Heart right ventricle (tissue), 16 donors: ENCODE measurements around the gene SGCD. TPM values are rescaled to one million over a fixed set of nuclear protein-coding genes. Genes with fewer than 3 reads are reported as not detected.
"Not testable (repeated sequence)": the region's sequence is repeated elsewhere in the genome, so short reads cannot be mapped to it uniquely, and the experiment has no call there.

Experiments used
- ATAC-seq, 8 donors: fragments of 200-7000 bp; cut with Tn5 transposase; one replicate each; pipeline ENCODE4 v1.9.1; 2020; ENCODE audit warnings: mild to moderate bottlenecking in 8 of 8, moderate library complexity in 8 of 8, moderate number of reproducible peaks in 1 of 8
- DNase-seq, 2 donors: peaks; one replicate each; pipeline ENCODE4 v3.0.0-alpha.2; 2020
- H3K27ac ChIP-seq, 10 donors: fragments of 200-600 bp; sonication (generic) in 2 of 10; one replicate each; pipeline versions ENCODE4 v1.5.0 to v1.8.0; 2020 to 2022; ENCODE audit warnings: mild to moderate bottlenecking in 3 of 10
- H3K27me3 ChIP-seq, 7 donors: fragments of 200-600 bp; one replicate each; pipeline ENCODE4 v1.8.0; 2021 to 2022; ENCODE audit warnings: mild to moderate bottlenecking in 2 of 7
- H3K36me3 ChIP-seq, 9 donors: fragments of 200-600 bp; sonication (generic) in 1 of 9; one replicate each; pipeline versions ENCODE4 v1.5.0 to v1.8.0; 2020 to 2022; ENCODE audit warnings: mild to moderate bottlenecking in 2 of 9
- H3K4me1 ChIP-seq, 9 donors: fragments of 200-600 bp; sonication (generic) in 1 of 9; one replicate each; pipeline versions ENCODE4 v1.5.0 to v1.8.0; 2020 to 2022; ENCODE audit warnings: mild to moderate bottlenecking in 4 of 9
- H3K4me3 ChIP-seq, 10 donors: fragments of 200-600 bp; sonication (generic) in 2 of 10; one replicate each; pipeline versions ENCODE4 v1.5.0 to v1.8.0; 2020 to 2022; ENCODE audit warnings: mild to moderate bottlenecking in 7 of 10, moderate library complexity in 2 of 10
- H3K9me3 ChIP-seq, 11 donors: fragments of 200-600 bp in 10 of 11; sonication (generic) in 2 of 11; one replicate each; pipeline versions ENCODE4 v1.5.0 to v1.8.0; 2013 to 2022; ENCODE audit warnings: mild to moderate bottlenecking in 2 of 11, control low read depth in 1 of 11, moderate library complexity in 1 of 11
- WGBS, 2 donors: extraction: QIAGEN DNeasy Blood & Tissue Kit; methylation state at CpG; one replicate each; pipeline ENCODE4 v1.1.7; 2013; ENCODE audit warnings: inconsistent platforms in 1 of 2; 5-methylcytosine and 5-hydroxymethylcytosine counted together
- intact Hi-C, 10 donors: fragments of 100-400 bp; cut with DNase I; formaldehyde crosslinking; loops; one replicate each; pipeline versions ENCODE4 v1.11.1 to v1.14.2; 2022
- polyA plus RNA-seq, 2 donors: library from polyadenylated mRNA; stranded (reverse); fragments of 200-250 nt; gene quantifications; one replicate each; pipeline ENCODE4 v1.2.3, GENCODE V29; 2013
- total RNA-seq, 10 donors: library from RNA; stranded (reverse); fragmentation: NEBNext Ultra II Directional in 3 of 10; extraction: Animal tissue kit (Norgen Biotek cat#: 25700) in 3 of 10; gene quantifications; one replicate each; pipeline versions ENCODE4 v1.2.1 to v1.2.4, GENCODE V29; 2021 to 2023
- TF ChIP-seq, protein P1 (sequence below), 9 donors: fragments of 200-600 bp; sonication (generic) in 2 of 9; IDR thresholded peaks; one replicate each; pipeline versions ENCODE4 v1.5.0 to v1.8.0; 2021 to 2022; ENCODE audit warnings: antibody characterized with exemption in 9 of 9, mild to moderate bottlenecking in 5 of 9, moderate library complexity in 1 of 9
- donor health status: Arrhythmogenic right ventricular cardiomyopathy.
- donor health status: ischemic (EF 13 %, LVEDD 7.1; RV severe dilation, severe dysfunction).
- donor health status: healthy with polysubstance abuse.
- donor health status: DM: no; HTN: yes; CAD: no.
- donor health status: DM: no; HTN: no; CAD: no.
- donor health status: ischemic (EF 25% LVEDD 6.9; RV normal size, moderate dysfunction).
- donor health status: ischemic (EF 25% LVEDD 5.7; RV mildly dilated, moderate dysfunction).
- donor health status: healthy.
- donor health status: DM: yes; HTN: yes; CAD: no.
- donor health status: Ischemic cardiomyopathy.
- donor health status: ischemic (EF 35%, LVEDD 5.7; RV mildly dilated, moderate dysfunction).
- donor health status: nonischemic (EF 11% LVEDD 7.7; RV severe dilation, severe dysfunction).
- donor health status: DM: yes; HTN: yes; CAD: no.
- donor health status: PGD.
- donor health status: ischemic (EF 29% LVEDD 5.4; RV normal size, mild dysfunction).
- donor health status: nonischemic (EF 23%, LVEDD 6.1; RV moderate dilation, normal function).

SGCD gene
- total and polyA plus RNA-seq, 12 donors, result 12.0 to 153 (median 99.6) TPM

DNA sequence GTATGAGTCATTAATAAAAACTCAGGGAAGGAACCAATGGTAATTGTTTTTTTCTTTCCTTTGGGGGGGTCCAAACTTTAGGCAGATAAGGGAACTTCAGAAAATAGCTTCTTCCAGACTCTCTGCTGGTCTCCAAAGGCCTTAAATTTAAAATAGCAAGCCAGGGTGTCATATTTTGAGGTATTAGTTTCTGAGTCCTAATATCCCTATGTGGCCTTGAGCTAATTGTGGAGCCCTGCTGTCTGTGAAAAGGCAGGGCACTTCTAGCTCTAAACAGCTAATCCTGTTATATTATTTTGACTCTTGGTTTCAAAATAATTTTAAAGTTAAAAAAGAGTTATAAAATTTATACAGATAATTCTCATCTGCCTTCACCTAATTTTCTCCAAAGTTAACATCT is 327.5 kb downstream of the SGCD start:
- ATAC-seq (no peak), DNase-seq (no peak)
- no peaks in the 10 kb centered on the region for H3K9me3 ChIP-seq
- no peak overlapping the region for H3K4me3 ChIP-seq
- H3K36me3 ChIP-seq, result no peaks in the 10 kb centered on the region
- TF ChIP-seq, protein P1, sequence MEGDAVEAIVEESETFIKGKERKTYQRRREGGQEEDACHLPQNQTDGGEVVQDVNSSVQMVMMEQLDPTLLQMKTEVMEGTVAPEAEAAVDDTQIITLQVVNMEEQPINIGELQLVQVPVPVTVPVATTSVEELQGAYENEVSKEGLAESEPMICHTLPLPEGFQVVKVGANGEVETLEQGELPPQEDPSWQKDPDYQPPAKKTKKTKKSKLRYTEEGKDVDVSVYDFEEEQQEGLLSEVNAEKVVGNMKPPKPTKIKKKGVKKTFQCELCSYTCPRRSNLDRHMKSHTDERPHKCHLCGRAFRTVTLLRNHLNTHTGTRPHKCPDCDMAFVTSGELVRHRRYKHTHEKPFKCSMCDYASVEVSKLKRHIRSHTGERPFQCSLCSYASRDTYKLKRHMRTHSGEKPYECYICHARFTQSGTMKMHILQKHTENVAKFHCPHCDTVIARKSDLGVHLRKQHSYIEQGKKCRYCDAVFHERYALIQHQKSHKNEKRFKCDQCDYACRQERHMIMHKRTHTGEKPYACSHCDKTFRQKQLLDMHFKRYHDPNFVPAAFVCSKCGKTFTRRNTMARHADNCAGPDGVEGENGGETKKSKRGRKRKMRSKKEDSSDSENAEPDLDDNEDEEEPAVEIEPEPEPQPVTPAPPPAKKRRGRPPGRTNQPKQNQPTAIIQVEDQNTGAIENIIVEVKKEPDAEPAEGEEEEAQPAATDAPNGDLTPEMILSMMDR (IDR thresholded peaks at IDR 0.05), result no peak
- intact Hi-C loops, result no loop called here
- no peak overlapping the region for H3K27ac ChIP-seq
- H3K4me1 ChIP-seq, result peaks cover 0 to 14% (median 0%) of the 10 kb centered on the region in 9 donors
- no peaks in the 10 kb centered on the region for H3K27me3 ChIP-seq

DNA sequence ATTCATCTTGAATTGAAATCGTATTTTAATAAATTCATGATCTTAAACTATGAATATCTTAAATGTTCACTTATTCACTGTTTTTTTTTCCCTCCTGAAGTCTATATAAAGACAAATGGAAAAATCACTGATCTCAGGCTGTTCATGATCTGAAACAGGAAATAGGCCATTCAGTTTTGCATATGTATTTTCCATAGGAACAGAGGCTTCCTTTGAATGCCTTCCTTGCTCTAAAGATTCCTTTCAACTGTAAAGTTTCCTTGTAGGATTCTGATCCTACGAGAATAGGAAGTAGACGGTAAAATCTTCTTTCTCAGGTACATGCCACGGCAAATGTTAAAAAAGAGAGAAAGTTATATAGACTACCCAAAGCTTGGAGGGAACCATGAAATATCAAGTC is 328.8 kb downstream of the SGCD start:
- TF ChIP-seq, protein P1 (IDR thresholded peaks at IDR 0.05), result no peak
- Histone ChIP-seq H3K9me3 (no peaks in the 10 kb centered on the region), H3K27ac (no peak overlapping the region), H3K4me1 (peaks cover 0 to 14% (median 0%) of the 10 kb centered on the region in 9 donors), H3K36me3 (no peaks in the 10 kb centered on the region), H3K4me3 (no peak overlapping the region), H3K27me3 (no peaks in the 10 kb centered on the region)
- 70 to 72% methylated on average over 4 of the region's 4 CpGs for WGBS, 2 donors
- DNase-seq (no peak), ATAC-seq (no peak)
- intact Hi-C loops, result no loop called here

DNA sequence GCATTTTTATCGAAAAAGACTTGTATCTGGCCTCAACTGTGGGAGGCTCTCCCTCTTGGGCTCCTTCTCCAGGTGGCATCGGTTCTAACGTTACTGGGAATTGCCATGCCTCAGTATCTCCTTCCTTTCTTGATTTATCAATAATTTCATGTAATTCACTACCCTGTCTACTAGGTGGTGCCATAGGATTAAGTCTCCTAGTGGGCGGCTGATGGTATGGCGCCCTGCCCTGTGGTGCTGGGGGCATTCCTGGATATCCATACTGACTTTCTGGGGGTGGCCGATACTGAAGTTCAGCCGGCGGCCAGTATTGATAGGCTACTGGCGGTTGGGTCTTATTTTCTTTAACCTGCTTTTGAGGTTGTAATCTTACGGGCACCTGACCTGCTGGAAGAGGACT is 337.9 kb downstream of the SGCD start:
- H3K9me3 ChIP-seq, ATAC-seq, H3K36me3 ChIP-seq, H3K27ac ChIP-seq, H3K27me3 ChIP-seq, H3K4me3 ChIP-seq, DNase-seq, H3K4me1 ChIP-seq, intact Hi-C loops: not testable (repeated sequence)
- WGBS, 2 donors, result 83 to 86% methylated on average over 7 of the region's 10 CpGs

DNA sequence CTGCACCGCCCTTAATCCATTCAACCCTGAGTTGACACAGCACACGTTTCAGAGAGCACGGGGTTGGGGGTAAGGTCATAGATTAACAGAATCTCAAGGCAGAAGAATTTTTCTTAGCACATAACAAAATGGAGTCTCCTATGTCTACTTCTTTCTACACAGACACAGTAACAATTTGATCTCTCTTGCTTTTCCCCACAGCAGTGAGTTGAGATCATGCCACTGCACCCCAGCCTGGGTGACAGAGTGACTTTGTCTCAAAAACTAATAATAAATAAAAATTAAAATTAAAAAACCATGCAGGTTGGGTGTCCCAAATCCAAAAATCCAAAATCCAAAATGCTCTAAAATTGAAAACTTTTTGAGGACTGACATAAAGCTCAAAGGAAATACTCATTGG is 339.7 kb downstream of the SGCD start:
- H3K4me1 ChIP-seq, intact Hi-C loops, ATAC-seq, H3K4me3 ChIP-seq, DNase-seq, H3K9me3 ChIP-seq, H3K27me3 ChIP-seq, H3K36me3 ChIP-seq, H3K27ac ChIP-seq: not testable (repeated sequence)
- no CpG with 5 or more reads among the region's 3 CpGs for WGBS, 2 donors

DNA sequence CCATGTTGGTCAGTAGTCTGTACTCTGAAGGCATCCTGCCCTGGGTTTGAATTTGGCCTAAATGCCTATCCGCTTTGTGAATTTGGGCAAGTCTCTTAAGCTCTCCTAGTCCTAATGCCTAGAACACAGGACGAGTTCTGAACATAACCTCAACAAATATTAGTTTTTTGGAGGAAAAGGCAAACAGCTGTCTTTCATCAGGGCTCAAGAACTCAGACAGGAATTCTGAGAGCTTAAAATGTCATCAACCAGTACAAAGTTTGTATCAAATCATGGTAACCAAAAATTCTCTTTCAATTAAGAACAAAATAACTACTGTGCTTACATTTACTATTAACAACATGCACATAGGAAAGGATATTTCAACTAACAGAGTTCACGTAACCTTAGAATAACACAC is 340.7 kb downstream of the SGCD start:
- no peak overlapping the region for H3K4me3 ChIP-seq
- TF ChIP-seq, protein P1 (IDR thresholded peaks at IDR 0.05), result no peak
- intact Hi-C loops, result no loop called here
- peaks cover 0 to 5% (median 0%) of the 10 kb centered on the region in 9 donors for H3K4me1 ChIP-seq
- H3K9me3 ChIP-seq, result peaks cover 0 to 4% (median 0%) of the 10 kb centered on the region in 11 donors
- 78 to 81% methylated on average over 3 of the region's 3 CpGs for WGBS, 2 donors
- no peak for ATAC-seq
- H3K27ac ChIP-seq, result no peak overlapping the region
- H3K36me3 ChIP-seq, result no peaks in the 10 kb centered on the region
- no peak for DNase-seq
- H3K27me3 ChIP-seq, result no peaks in the 10 kb centered on the region

DNA sequence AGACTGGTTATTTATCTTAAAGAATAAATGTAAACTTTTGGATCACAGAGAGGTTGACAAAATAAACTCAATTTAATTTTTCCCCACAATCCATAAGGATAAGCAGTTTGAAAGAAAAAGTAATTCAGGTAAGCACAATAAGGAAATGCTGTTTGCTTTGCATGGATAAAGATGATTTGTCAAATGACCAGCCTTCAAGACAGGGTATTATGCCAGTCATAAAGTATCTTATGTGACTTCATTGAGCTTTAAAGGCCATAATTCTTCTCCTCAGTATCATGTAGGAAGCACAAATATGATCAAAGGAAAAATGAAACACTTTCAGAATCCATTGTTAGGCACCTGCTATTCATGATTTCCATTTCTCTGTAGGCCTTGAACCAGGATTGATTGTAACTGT is 342.5 kb downstream of the SGCD start:
- Histone ChIP-seq H3K27ac (no peak overlapping the region), H3K27me3 (no peaks in the 10 kb centered on the region), H3K4me1 (peaks cover 0 to 5% (median 0%) of the 10 kb centered on the region in 9 donors), H3K9me3 (peaks cover 0 to 4% (median 0%) of the 10 kb centered on the region in 11 donors), H3K4me3 (no peak overlapping the region), H3K36me3 (no peaks in the 10 kb centered on the region)
- ATAC-seq (no peak), DNase-seq (no peak)
- intact Hi-C loops, result no loop called here
- TF ChIP-seq, protein P1 (IDR thresholded peaks at IDR 0.05), result no peak
